ENCODE data around the gene RTN4R.

- TF ChIP-seq EZH2 (IDR thresholded peaks at IDR 0.05; ENCODE audit: insufficient read depth, low read length) = no peak
- no peak for TF ChIP-seq CTCF (IDR thresholded peaks at IDR 0.05; ENCODE audit: insufficient read depth, low read depth, low read length)
Measured at GRCh38 chr22:20284471-20285086, 16.5 kb upstream of the RTN4R start.
